GM21381 (cell line): Measurements from ENCODE around the gene KRT20.
"Not testable (repeated sequence)": the region's sequence is repeated elsewhere in the genome, so short reads cannot be mapped to it uniquely, and the experiment has no call there.

Experiments
- ATAC-seq: cut with Tn5 transposase; IDR thresholded peaks from one replicate; pipeline ENCODE4 v1.9.1; 2021; ENCODE audit warnings: mild to moderate bottlenecking, moderate library complexity; ENCODE audit not compliant: unreplicated experiment

The KRT20 gene

DNA sequence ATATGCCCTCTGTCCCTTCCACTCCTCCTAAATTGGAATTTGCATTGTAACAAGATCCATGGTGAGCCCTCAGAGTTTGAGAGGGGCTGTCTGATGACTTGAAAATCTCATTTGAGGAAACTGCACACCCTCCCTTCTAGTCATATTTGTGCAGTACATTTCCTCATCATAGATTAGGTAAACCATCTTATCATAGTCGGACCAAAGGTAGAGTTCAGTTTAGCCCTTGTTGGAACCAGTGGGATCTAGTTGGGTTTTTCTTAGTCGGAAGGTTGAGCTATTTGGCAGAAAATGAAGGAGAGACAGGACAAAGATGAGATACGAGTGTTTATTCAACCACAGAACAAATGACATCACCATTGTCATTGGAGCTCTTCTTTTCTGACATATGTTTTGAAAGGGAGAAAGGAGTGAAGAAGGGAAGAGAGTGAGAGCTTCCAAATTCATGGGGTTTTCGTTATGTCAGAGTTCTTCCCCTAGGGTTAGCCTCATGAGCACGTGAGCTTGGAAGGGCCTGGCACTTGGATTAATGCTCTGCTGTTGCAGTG lies 15.8 kb upstream of the KRT20 start:
- ATAC-seq, result no peak

DNA sequence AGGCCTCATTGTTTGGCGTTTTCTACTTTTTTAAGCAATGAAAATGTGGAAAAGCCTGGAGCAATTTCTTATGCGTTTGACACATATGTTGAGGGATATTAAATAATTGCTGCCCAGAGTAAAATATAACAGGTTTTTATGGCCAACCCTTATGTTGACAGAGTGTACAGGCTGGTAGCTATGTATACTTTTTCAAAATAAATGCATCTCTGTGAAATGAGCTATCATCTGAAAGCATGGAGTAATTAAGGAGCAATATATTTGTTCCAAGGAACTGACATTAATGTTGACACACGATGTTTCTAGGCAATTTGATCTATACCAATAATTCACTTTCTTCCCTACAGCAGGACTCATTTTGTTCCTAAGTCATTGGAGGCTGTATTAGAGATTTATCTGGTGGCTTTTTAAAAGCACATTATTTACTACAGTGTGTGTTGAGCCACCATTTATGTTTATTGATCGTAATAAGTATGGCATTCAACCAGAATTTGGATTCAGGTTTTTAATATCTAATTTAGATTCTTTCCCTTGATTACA lies 11.9 kb upstream of the KRT20 start:
- ATAC-seq, result no peak

DNA sequence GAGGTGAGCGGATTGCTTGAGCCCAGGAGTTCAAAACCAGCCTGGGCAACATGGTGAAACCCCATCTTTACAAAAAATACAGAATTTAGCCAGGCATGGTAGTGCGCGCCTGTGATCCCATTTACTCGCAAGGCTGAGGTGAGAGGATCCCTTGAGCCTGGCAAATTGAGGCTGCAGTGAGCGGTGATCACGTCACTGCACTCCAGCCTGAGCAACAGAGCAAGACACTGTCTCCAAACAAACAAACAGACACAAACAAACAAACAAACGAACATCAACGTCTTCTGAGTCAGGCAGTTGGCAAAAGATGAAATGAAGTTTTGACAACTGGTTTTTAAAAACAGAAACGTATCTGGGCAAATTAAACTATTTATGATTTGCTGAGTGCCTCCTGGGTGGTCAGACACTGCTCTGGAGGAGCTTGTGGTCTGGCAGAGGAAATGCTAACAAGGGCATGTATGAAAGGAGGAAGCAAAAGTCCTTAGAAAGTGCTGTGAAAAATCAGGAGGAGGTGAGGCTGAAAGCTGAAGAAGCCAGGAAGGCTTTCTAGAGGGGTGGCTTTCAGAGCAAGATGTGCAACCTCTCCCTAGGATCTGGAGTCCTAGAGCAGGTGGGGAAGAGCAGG lies 10.2 kb upstream of the KRT20 start:
- ATAC-seq, result no peak

DNA sequence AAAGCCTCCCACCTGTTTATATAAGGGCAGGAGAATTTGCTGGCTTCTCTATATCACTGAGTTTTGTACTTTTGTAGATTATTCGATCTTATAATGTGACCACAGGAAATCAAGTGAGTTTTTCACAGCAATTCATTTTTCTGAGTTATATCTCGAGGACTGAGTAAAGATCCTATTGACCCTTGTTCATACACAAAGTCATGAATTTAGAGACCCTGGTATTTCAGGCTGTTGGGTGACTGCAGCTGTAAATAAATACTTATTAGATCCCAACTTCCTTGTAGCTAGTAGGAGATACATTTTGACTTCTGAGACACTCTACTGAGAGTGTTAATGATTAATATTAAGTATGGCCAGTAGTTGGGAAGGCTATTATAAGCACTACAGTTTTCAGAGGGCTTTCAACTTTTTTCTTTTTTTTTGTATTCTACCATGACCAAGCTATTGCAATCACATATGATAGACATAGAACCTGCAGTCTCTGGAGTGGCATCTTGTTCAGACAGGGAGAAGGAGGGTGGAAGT lies 3.2 kb upstream of the KRT20 start:
- ATAC-seq, result no peak

DNA sequence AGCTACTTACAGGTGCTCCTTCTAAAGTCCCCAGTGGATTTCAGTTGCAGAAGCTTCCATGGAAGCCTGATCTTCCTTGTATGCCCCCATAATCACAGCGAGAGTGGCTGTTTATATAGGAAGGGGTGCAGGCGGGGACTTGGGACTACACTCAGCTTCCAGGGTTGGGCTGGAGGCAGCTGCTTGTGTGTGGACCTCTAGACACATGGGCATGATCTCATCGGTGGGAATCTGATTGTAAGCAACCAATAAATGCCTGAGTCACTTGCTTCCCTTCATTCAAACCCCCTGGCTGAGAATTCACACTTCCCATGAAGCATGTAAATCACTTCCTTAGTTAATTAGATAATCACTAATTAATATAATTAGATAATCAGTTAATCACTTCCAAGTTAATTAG lies 1.0 kb upstream of the KRT20 start:
- ATAC-seq, result no peak

DNA sequence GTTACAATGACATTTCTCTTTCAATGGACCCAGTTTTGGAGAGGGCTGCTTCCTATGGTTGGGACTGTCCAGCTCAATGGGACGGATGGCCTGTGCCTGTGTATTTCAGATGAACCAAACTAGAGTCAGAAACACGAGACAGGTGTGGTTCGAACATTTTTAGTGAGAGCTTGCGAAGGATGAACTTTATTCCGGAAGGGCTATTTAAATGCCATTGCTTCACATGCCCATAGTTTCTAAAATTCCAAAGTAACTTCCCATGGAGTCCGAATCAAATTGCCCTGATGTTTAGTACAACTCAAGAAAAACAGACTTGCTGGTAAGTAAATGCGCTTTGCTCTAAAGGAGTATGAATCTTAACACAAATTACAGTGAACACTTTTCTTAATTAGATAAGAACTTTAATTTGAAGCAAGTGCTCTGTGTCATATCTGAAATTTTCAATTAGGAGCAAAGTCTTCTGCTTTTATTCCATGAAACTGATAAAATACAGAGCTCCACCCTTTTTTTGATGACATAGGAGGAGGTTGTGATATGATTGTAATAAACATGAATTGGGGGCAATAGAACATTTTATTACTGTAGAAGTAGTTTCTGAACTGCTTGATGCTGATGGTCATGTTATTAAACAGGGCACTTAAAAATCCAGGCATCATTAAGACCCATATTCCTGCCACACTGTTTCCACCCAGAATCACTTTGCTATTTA lies 1.3 kb downstream of the KRT20 start:
- ATAC-seq, result no peak

DNA sequence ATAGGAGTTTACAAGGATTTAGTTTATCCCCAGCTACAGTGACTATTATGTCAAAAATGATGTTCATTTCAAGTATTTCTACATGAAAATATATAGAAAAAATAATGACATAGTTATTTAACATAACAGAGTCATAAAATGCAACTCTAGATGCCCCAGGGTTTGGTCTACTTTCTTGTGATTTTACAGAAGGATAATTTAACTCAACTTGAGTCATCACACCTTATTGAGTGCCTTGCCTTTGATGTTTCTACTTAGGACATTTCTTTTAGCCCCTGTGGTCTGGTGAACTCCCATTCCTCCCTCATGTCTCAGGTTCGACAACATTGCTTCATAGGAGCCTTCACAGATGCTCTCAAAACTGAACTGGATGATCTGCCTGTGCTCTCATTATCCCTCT lies 2.0 kb downstream of the KRT20 start:
- no peak for ATAC-seq

DNA sequence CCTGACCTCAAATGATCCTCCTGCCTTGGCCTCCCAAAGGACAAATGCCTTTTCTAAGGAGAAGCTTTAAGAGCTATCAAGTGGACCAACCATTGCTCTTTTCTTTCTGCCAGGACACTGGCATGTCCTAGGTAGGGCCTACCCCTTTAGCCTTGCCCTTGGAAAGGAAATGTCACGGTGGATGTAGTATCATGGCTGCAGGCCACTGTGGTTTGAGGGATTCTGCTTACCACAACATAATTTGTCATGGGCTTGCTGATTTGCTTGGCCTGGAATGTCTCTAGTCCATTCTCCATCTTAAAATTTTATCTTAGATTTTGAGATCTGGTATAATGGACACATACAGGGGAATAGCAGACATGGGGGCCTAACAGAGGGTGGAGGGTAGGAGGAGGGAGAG lies 6.0 kb downstream of the KRT20 start:
- ATAC-seq, result no peak

DNA sequence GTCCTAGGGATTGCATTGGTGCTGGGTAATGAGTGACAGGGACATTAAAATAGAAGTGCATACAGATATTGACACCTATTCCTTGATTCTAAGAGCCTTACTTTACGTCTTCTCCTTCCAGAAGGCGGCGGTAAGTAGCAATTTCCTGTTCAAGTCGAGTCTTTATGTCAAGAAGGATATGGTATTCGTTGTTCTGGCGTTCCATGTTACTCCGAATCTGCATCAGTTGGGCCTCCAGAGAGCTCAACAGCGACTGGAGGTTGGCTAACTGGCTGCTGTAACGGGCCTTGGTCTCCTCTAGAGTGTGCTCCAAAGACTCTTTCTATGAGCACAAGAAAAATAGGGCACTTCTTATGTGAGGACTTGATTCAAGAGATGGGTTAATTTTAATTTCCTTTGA lies 7.0 kb downstream of the KRT20 start:
- ATAC-seq, result no peak

DNA sequence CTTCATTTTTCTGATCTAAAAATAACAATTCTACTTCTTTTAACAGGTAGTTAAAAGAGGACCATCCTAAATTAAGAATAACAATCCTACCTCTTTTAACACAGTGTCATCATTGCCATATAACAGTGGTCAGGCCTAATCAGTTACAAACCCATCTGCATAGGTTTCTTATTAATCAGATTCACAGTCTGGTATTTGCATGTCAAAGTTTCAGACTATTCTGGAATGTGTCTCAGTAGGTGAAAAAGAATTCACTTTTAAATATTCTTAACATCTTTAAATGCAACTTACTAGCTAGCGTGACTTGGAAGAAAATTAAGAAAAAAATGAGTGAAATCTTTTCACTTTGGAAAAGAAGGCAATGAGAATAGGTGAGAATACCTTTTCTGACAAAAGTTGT lies 11.2 kb downstream of the KRT20 start:
- no peak for ATAC-seq

DNA sequence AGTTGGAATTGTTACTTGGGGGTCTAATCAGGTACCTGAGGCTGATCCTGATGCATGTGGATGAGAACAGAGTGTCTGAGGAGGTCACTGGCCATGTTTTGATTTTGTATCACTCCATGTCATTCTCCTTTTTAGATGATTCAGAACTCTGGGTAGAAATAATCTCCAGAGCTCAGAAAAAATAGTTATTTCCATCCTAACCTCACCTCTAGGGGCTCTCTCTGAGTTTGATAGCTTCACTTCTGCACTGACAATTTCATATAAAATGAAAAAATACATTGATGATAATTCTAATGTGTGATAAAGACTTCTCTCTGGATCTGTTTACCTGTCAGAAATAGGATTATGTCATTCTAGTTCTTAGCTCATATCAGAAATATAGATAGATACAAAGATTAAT lies 11.8 kb downstream of the KRT20 start:
- ATAC-seq, result no peak

DNA sequence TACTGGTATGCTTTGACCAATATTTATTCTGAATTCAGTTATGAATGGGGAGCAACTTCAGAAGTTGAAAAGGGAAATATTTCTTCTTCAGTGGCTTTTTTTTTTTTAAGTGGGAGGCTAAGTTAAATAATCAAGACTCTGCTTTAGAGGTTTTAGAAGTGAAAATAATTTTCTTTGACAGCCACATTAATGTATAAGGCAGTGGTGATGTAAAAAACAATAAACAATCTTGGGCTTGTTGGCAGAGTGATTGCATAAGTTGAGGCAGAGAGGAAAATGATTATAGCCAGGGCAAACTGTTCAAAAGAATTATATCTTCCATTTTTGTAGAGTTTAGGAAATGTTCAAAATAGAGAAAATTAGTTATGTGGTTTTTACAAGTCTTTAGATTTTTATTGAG lies 12.6 kb downstream of the KRT20 start:
- no peak for ATAC-seq

DNA sequence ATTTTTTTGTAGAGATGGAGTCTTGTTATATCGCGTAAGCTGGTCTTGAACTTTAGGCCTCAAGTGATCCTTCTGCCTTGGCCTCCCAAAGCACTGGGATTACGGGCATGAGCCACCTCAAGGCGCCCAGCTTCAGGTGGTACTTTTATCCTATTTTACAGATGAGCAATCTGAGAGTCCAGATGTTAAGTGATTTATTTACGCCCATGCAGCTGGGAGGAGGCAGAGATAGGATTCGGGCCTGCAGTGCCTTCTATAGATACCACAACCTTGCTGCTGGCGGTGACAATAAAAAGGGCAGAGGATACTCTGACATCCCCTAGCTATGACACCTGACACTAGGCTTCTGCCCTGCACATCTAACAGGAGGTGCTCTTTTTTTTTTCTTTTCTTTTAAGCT lies 13.7 kb downstream of the KRT20 start:
- ATAC-seq, result no peak

DNA sequence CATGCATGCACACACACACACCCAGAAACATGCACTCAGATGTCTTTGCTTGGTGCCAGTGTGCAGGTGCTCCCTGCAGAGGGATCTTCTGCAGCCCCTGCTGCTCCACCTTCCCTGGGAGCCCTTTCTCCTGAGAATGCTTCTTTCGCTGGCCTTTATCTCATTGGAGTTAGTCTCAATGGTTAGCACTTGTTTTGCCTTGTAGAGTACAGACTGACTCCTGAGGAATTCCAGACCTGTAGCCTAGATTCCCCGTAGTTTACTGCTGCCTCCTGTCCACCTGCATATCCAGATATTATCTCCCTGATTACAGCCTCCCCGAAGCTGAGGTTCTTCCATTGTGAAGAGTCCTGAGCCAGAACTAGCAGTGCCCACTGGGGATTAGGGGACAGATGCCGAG lies 14.9 kb downstream of the KRT20 start:
- no peak for ATAC-seq

DNA sequence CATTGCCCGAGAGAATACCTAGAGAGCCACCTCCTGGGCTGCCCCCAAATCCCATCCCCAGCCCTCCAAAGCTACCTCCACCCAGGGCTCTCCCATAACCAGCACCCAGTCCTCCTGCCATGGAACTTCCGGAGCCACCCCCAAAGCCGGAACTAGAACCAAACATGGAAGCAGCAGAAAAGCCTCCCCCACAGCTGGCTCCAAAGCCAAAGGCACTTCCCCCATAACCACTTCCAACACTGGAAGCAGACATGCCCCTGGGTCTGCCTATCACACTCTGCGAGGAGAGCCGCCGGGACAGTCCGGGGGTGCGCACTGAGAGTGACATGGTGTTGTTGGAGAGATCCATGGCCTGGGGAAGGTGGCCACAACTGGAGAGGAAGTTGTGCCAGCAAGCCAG lies 18.2 kb downstream of the KRT20 start, which contains the start of gene KRT12:
Gene KRT12, minus strand, starts transcription at position 386 of the 400 bp plus-strand sequence. Its CDS starts 37 bp downstream, at position 349.
- ATAC-seq, result no peak

DNA sequence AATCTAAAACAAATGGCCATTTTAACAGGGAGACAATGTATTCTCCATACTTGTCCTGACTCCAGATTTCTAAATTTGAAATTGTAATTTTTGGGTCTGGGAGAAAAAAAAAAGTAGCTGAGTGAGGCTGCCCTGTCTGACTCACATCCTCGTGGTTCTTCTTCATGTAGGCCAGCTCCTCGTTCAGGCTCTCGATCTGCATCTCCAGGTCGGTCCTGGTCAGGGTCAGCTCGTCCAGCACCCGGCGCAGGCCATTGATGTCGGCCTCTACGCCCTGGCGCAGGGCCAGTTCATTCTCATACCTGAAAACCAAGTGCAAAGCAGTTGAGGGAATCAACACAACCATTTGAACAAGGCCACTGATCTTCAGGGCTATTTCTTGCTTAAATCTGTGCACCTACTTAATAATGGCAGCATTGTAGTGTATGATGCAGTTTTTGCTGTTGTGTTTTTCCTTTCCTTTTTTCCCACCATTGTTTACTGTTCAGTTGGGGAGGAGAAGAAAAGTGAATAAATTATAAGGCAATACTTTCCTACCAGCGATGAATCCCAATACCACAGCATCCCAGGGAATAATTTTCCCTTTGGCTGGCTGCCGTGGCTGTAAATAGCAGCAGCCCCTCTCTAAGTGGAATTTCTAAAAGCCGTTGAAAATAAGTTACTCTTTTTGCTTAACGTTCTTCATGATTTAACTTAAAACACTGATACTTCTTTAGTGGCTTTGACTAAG lies 20.2 kb downstream of the KRT20 start:
- no peak for ATAC-seq

DNA sequence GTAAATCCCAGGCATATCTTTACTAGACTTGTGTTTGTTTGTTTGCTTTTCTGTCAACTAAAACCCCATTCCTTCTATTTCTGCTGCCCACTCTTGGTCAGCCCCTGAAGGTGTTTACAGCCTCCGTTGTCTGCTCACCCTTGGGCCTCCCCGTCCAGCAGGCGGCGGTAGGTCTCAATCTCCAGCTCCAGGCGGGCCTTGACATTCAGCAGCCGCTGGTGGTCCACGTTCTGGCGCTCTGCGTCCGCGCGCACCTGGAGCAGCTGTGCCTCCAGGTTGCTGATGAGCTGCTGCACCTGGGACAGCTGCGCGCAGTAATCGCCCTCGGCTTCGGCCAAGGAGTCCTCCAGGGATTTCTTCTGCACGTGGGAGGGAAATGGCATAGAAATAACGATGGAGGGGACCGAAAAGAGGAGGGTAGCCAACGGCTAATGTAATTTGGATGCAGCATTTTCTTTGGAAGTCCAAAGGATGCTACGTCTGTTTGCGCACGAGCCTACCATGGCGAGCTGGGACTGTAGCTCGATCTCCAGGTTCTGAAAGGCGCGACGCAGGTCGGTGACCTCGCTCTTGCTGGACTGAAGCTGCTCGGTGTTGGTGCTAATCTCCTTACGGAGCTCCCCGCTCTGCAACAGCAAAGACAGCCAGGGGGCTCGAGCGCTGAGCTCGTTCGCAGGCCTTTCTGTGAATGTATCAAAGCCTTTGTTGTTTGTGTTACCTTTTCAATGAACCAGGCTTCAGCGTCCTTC lies 21.9 kb downstream of the KRT20 start:
- ATAC-seq, result no peak

DNA sequence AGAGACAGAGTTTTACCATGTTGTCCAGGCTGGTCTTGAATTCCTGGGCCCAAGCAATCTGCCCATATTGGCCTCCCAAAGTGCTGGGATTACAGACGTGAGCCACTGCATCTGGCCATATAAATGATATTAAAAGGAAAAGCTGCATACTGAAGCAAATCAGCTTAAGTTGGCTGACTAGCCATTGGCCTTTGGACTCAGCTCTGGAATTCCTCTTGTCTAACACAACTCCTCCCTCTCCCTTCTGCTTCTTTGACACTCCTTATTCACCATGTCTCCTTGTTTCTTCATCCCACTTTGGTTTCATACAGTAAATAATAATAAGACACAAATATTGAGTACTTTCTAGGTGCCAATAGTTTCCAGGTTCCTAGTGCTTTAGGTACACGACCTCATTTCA lies 25.5 kb downstream of the KRT20 start:
- no peak for ATAC-seq

DNA sequence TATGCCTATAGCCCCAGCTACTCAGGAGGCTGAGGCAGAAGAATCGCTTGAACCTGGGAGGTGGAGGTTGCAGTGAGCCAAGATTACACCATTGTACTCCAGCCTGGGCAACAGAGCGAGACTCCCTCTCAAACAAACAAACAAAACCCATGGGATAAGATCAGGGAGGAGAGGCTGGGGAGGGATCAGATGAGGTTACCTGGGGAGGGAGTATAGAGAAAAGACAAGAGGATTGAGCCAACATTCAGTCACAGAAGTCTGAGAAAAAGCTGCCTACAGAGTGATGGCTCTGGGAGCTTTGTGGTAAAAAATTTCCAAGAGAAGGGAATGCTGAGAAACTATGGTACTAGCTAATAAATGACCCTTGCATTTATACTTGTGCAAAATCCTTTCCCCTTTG lies 26.4 kb downstream of the KRT20 start:
- ATAC-seq, result not testable (repeated sequence)

DNA sequence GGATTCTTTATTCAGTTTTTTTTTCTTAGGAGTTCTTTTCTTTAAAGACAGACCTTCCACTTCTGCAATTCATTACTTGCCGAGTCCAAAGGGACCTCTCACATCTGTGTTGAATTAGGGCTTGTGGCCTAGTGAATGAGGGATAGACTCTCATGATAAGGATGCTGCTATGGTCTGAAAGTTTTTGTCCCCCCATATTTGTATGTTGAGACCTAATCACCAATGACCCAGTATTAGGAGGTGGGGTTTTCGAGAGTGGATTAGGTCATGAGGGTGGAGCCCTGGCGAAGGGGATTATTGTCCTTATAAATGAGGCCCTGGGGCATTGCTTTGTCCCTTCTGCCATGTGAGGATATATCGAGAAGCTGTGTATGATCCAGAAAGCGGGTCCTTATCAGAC lies 27.5 kb downstream of the KRT20 start:
- ATAC-seq, result no peak
